ENCODE data around the gene EFCAB6. TPM values are rescaled to one million over a fixed set of nuclear protein-coding genes. Genes with fewer than 3 reads are reported as not detected.

Gene EFCAB6
- total RNA-seq, result under 0.01 and 0.29 TPM in 2 replicates

DNA sequence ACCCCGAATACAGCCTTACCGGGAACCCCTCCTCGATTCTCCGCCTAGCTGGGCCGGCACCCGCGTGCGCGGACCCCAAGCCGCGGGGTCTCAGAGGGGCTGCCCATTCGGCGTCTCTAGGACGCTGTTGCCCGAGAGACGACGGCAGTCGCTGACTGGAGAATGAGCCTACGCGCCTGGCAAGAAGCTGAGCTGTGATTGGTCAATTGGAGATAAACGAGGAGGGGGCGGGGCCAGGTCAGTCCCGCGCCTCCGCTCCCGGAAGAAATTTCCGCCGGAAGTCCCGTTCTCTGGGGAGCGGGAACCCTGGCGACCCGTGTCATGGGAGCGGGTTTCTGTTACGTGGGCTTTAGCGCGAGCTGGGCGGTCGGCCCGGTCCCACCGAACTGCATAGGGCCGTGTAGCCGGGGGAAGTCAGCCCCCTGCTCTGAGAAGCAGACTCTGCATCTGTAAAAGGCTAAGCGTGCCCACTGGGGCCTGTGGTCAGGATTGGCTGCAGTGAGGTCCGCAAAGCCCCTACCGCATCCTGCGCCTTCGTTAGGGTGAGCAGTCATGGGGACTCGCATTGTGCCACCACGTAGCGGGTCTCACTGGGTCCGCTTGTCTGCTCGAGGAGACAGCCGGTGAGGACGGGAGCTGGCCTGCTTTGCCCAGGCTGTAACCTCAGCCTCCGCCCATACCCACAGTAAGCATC, at the start of gene EFCAB6:
TSS of gene EFCAB6 (minus strand) at position 157 of the 694 bp plus-strand sequence. CDS start 29,987 bp downstream, outside the sequence.

Small RNA genes lying within 50 kb of the gene (small RNA-seq; reads per million reads assigned to genes)
- not detected for gene HMGN2P9

Other genes starting within 250 kb of the EFCAB6 start
- 0.29 and 0.98 TPM in 2 replicates for gene SULT4A1, start 50.2 kb upstream of the EFCAB6 start, total RNA-seq
- gene PNPLA5, start 79.7 kb upstream of the EFCAB6 start, total RNA-seq, result not detected in 2 replicates
- gene PNPLA3, start 111.5 kb upstream of the EFCAB6 start, total RNA-seq, result 0.98 and 2.9 TPM in 2 replicates
- 54.9 and 59.5 TPM in 2 replicates for gene SAMM50, start 143.1 kb upstream of the EFCAB6 start, total RNA-seq
- 104 and 140 TPM in 2 replicates for gene PARVB, start 212.0 kb upstream of the EFCAB6 start, total RNA-seq

Measured in vein endothelial cell (primary cell).